Neural progenitor cell (in vitro differentiated cells): ENCODE results near the gene DSE. TPM values are rescaled to one million over a fixed set of nuclear protein-coding genes. Genes with fewer than 3 reads are reported as not detected.

Experiments
- DNase-seq: peaks from one replicate; pipeline ENCODE4 v3.0.0-alpha.2; 2016; ENCODE audit warnings: low spot score
- H2AFZ ChIP-seq: fragments of 200-600 bp; sonication (generic); replicated peaks from 2 replicates; pipeline ENCODE4 v1.6.1; 2016; ENCODE audit warnings: antibody characterized with exemption
- H3F3A ChIP-seq: fragments of 200-600 bp; sonication (generic); 2 replicates; pipeline ENCODE4 v1.6.1; 2016; ENCODE audit warnings: antibody characterized with exemption, low read depth
- H3K27ac ChIP-seq: fragments of 200-600 bp; sonication (generic); 2 replicates; pipeline ENCODE4 v1.5.1; 2016; ENCODE audit warnings: mild to moderate bottlenecking
- H3K27me3 ChIP-seq: fragments of 200-600 bp; sonication (generic); 2 replicates; pipeline ENCODE4 v1.6.1; 2016; ENCODE audit warnings: mild to moderate bottlenecking, moderate library complexity
- H3K36me3 ChIP-seq: fragments of 200-600 bp; sonication (generic); 2 replicates; pipeline ENCODE4 v1.5.1; 2016
- H3K4me1 ChIP-seq: fragments of 200-600 bp; sonication (generic); 2 replicates; pipeline ENCODE4 v1.6.1; 2016; ENCODE audit warnings: mixed run types
- H3K4me2 ChIP-seq: fragments of 200-600 bp; sonication (generic); 2 replicates; pipeline ENCODE4 v1.6.1; 2016
- H3K4me3 ChIP-seq: fragments of 200-600 bp; sonication (generic); 2 replicates; pipeline ENCODE4 v1.5.1; 2016
- H3K79me2 ChIP-seq: fragments of 200-600 bp; sonication (generic); 2 replicates; pipeline ENCODE4 v1.6.1; 2016; ENCODE audit warnings: low read depth
- H3K9ac ChIP-seq: fragments of 200-600 bp; sonication (generic); 2 replicates; pipeline ENCODE4 v1.6.1; 2016
- H3K9me3 ChIP-seq: fragments of 200-600 bp; sonication (generic); 2 replicates; pipeline ENCODE4 v1.5.1; 2016; ENCODE audit warnings: low read depth
- H4K20me1 ChIP-seq: fragments of 200-600 bp; sonication (generic); 2 replicates; pipeline ENCODE4 v1.6.1; 2016; ENCODE audit warnings: low read depth
- H3K27ac Mint-ChIP-seq: 3 replicates; pipeline ENCODE4 v1.8.0; 2021; ENCODE audit warnings: mixed read lengths
- H3K27me3 Mint-ChIP-seq: 2 replicates; pipeline ENCODE4 v1.8.0; 2022; ENCODE audit warnings: low read depth, mild to moderate bottlenecking, inconsistent platforms, moderate library complexity, mixed read lengths; ENCODE audit not compliant: insufficient read depth
- H3K36me3 Mint-ChIP-seq: 3 replicates; pipeline ENCODE4 v1.8.0; 2021; ENCODE audit warnings: mixed read lengths
- H3K4me1 Mint-ChIP-seq: 3 replicates; pipeline ENCODE4 v1.8.0; 2021; ENCODE audit warnings: mixed read lengths
- H3K4me3 Mint-ChIP-seq: 3 replicates; pipeline ENCODE4 v1.8.0; 2021; ENCODE audit warnings: mild to moderate bottlenecking, moderate library complexity, mixed read lengths
- H3K9me3 Mint-ChIP-seq: 3 replicates; pipeline ENCODE4 v1.8.0; 2020; ENCODE audit warnings: mixed read lengths
- CTCF ChIP-seq: fragments of 200-600 bp; sonication (generic); IDR thresholded peaks from 2 replicates; pipeline ENCODE4 v1.5.1; 2017; ENCODE audit warnings: antibody characterized with exemption, mild to moderate bottlenecking
- EZH2 ChIP-seq: fragments of 200-600 bp; sonication (generic); IDR thresholded peaks from 2 replicates; pipeline ENCODE4 v1.6.1; 2017; ENCODE audit warnings: antibody characterized with exemption, mild to moderate bottlenecking, moderate library complexity
- EZH2phosphoT487 ChIP-seq: fragments of 200-600 bp; sonication (generic); IDR thresholded peaks from 2 replicates; pipeline ENCODE4 v1.6.1; 2017; ENCODE audit warnings: antibody characterized with exemption
- total RNA-seq: library from RNA; depleted of rRNA; stranded (reverse); fragments of >200 nt; gene quantifications from 2 replicates; pipeline ENCODE4 v1.2.3, GENCODE V29; 2015; ENCODE audit warnings: low replicate concordance

The DSE gene
- total RNA-seq, 1 donor from 2014 or later, result 43.7 TPM

DNA sequence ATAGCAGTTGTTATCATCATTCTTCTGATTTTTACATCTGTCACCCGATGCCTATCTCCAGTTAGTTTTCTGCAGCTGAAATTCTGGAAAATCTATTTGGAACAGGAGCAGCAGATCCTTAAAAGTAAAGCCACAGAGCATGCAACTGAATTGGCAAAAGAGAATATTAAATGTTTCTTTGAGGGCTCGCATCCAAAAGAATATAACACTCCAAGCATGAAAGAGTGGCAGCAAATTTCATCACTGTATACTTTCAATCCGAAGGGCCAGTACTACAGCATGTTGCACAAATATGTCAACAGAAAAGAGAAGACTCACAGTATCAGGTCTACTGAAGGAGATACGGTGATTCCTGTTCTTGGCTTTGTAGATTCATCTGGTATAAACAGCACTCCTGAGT lies 92.6 kb downstream of the DSE start:
- H3K27me3 Mint-ChIP-seq, result peaks cover 9% of the 10 kb centered on the region
- no peak for DNase-seq
- Histone ChIP-seq H3K4me2 (no peak overlapping the region), H3F3A (no peaks in the 10 kb centered on the region), H3K4me1 (no peaks in the 10 kb centered on the region), H2AFZ (no peak overlapping the region), H4K20me1 (no peaks in the 10 kb centered on the region), H3K4me3 (no peak overlapping the region), H3K9me3 (no peaks in the 10 kb centered on the region), H3K9ac (no peak overlapping the region), H3K36me3 (no peaks in the 10 kb centered on the region), H3K27ac (no peak overlapping the region), H3K79me2 (no peaks in the 10 kb centered on the region), H3K27me3 (peaks cover 64% of the 10 kb centered on the region)
- peaks cover 2% of the 10 kb centered on the region for H3K9me3 Mint-ChIP-seq
- H3K4me1 Mint-ChIP-seq, result peaks cover 26% of the 10 kb centered on the region
- H3K4me3 Mint-ChIP-seq, result no peak overlapping the region
- TF ChIP-seq EZH2, result no peak
- TF ChIP-seq EZH2phosphoT487, result no peak
- no peak for TF ChIP-seq CTCF
- no peaks in the 10 kb centered on the region for H3K36me3 Mint-ChIP-seq
- no peak overlapping the region for H3K27ac Mint-ChIP-seq

GRCh38 chr6:116465246-116465645 lies 94.5 kb downstream of the DSE start:
- TF ChIP-seq CTCF (no peak), EZH2phosphoT487 (no peak), EZH2 (no peak)
- no peak overlapping the region for H2AFZ ChIP-seq
- no peaks in the 10 kb centered on the region for H3K79me2 ChIP-seq

DNA sequence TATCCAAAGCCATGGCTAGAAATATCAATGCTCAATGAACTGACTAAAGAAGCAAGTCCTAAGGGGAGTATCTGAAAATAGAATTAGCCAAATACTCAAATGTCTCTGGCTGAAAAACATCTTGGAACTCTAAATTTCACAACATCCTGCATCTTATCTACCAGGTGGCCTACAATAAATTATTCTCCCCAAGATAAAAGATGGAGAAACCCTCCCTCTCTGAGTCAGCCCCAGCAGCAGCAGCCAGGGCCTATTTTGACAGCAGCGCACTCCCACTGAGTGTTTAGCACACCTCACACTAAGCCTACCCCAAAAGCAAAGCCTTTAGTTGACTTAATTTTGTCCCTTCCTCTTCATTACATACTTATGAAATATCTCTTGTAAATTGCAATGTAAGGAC lies 96.3 kb downstream of the DSE start:
- Histone ChIP-seq H3K4me2 (no peak overlapping the region), H3K4me3 (no peak overlapping the region), H3K36me3 (no peaks in the 10 kb centered on the region), H3K27me3 (peaks cover 29% of the 10 kb centered on the region), H4K20me1 (no peaks in the 10 kb centered on the region), H3F3A (no peaks in the 10 kb centered on the region), H3K27ac (no peak overlapping the region), H3K4me1 (no peaks in the 10 kb centered on the region), H3K9me3 (no peaks in the 10 kb centered on the region), H3K9ac (no peak overlapping the region), H2AFZ (no peak overlapping the region), H3K79me2 (no peaks in the 10 kb centered on the region)
- H3K27ac Mint-ChIP-seq, result no peak overlapping the region
- H3K4me1 Mint-ChIP-seq, result peaks cover 27% of the 10 kb centered on the region
- H3K36me3 Mint-ChIP-seq, result no peaks in the 10 kb centered on the region
- no peak for DNase-seq
- peaks cover 6% of the 10 kb centered on the region for H3K27me3 Mint-ChIP-seq
- H3K4me3 Mint-ChIP-seq, result no peak overlapping the region
- no peak for TF ChIP-seq EZH2phosphoT487
- no peak for TF ChIP-seq CTCF
- TF ChIP-seq EZH2, result no peak
- no peaks in the 10 kb centered on the region for H3K9me3 Mint-ChIP-seq

More at GRCh38 chr6:116465246-116465645, 94.5 kb downstream of the DSE start:
- no peak for DNase-seq
- H3K27me3 Mint-ChIP-seq, result peaks cover 9% of the 10 kb centered on the region
- Histone ChIP-seq H3K27me3 (peaks cover 47% of the 10 kb centered on the region), H3K4me1 (no peaks in the 10 kb centered on the region), H3K9me3 (no peaks in the 10 kb centered on the region), H4K20me1 (no peaks in the 10 kb centered on the region), H3K27ac (no peak overlapping the region), H3K4me3 (no peak overlapping the region), H3K36me3 (no peaks in the 10 kb centered on the region), H3F3A (no peaks in the 10 kb centered on the region), H3K9ac (no peak overlapping the region), H3K4me2 (no peak overlapping the region)
- no peak overlapping the region for H3K27ac Mint-ChIP-seq
- peaks cover 26% of the 10 kb centered on the region for H3K4me1 Mint-ChIP-seq
- peaks cover 2% of the 10 kb centered on the region for H3K9me3 Mint-ChIP-seq
- H3K36me3 Mint-ChIP-seq, result no peaks in the 10 kb centered on the region
- H3K4me3 Mint-ChIP-seq, result no peak overlapping the region
